ENCODE results near the gene LEMD1.

Gene LEMD1

DNA sequence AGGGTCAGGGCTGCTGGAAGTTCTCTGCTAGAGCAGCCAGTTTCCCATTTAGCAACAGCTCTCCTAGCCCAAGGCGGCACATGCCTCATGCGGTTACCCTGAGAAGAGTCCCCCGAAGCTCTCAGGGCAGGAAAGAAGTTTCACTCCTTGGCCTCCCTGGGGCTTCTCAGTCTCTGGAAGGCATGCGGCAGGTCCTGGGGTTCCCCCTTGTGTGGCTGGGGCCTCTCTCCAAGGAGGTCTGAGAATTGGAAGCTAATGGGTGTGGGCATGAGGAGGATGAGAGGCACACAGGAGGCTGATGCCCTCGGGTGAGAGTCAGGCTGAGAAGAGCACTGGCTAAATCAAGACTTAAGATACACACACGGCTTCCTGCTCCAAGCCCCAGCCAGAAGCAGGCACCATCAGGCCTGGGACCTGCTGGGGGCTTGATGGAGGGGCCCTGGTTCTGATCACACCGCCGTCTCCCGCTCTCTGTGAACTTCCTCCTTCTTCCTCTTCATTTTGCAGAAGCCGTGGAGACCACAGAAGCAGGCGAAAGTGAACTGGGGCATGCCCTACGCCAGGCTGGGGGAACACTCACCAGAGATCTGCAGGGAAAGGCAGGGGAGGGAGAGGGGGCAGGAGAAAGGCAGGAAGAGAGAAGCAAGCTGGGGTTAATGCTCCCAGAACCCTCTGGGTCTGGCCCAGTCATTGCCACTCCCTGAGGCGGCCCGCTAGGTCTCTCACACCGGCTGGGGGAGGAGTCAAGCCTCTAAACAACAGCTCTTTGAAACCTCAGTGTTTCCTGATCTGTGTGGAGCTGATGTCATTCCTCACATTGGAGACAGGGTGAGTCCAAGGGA is 18.8 kb upstream of the LEMD1 start:
- TF ChIP-seq, protein P1, sequence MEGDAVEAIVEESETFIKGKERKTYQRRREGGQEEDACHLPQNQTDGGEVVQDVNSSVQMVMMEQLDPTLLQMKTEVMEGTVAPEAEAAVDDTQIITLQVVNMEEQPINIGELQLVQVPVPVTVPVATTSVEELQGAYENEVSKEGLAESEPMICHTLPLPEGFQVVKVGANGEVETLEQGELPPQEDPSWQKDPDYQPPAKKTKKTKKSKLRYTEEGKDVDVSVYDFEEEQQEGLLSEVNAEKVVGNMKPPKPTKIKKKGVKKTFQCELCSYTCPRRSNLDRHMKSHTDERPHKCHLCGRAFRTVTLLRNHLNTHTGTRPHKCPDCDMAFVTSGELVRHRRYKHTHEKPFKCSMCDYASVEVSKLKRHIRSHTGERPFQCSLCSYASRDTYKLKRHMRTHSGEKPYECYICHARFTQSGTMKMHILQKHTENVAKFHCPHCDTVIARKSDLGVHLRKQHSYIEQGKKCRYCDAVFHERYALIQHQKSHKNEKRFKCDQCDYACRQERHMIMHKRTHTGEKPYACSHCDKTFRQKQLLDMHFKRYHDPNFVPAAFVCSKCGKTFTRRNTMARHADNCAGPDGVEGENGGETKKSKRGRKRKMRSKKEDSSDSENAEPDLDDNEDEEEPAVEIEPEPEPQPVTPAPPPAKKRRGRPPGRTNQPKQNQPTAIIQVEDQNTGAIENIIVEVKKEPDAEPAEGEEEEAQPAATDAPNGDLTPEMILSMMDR (conservative IDR thresholded peaks at IDR 0.05): no peak
- no peak overlapping the region for H3K27ac ChIP-seq

DNA sequence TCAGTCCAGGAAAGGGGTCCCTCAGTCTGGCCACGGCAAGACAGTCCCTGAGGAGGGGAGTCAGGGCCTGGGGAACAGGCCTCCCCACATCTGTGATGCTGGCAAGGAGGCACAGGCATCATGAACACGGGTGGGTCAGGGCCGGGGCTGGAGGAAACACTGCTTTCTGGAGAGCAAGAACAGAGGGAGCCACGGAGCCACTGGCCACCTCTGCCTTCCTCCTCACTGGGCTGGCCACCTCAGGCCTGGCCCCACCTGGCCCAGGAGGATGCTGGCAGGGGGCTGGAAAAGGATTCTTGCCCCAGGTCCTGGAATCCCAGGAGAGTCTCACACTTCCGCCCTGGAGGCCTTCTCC is 18.2 kb upstream of the LEMD1 start:
- H3K27ac ChIP-seq: no peak overlapping the region
- TF ChIP-seq, protein P1 (conservative IDR thresholded peaks at IDR 0.05): no peak

DNA sequence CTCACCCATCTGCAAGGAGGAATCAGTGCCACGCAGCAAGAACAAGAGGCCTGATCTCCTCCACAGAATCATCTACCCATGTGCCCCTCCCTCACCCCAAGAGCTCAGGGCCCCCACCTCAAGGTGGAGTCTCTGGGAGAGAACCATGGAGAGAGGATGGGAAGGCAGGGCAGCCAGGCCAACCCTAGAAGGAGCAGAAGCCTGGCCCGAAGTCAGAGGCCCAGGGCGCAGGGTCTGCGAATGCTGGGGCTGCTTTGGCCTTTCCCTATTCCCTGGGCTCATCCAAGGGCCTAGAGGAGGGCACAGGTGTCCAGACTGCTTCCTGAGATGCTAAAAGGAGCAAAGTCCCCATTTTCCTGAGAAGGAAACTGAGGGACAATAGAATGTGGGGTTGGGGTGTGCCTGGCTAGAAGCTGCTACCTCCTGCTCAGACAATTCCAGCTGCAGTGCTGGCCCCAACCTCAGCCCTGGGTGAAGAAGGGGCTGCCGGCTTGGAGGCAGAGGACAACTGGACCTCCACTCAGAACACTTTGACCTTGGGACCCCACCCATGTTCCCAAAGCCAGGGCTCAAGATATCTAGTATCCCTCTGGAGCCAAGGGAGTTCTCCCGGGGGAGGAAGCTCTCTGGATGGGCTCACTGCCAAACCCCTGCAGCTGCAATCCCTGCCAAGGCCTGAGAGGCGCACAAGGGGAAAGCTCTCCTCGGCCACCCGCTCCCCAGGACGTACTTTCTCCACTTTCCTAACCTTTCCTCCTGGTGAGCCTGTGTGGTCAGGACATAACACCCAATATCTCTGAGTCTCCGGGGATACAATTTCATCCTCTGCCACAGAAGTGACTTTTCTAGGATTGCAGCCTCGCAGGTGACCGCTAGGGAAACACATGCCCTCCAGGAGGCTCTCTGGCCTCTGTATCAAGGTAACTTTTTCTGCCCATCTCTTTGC is 16.6 kb upstream of the LEMD1 start:
- TF ChIP-seq, protein P1 (conservative IDR thresholded peaks at IDR 0.05): peak; percentile 66
- H3K27ac ChIP-seq: no peak overlapping the region

DNA sequence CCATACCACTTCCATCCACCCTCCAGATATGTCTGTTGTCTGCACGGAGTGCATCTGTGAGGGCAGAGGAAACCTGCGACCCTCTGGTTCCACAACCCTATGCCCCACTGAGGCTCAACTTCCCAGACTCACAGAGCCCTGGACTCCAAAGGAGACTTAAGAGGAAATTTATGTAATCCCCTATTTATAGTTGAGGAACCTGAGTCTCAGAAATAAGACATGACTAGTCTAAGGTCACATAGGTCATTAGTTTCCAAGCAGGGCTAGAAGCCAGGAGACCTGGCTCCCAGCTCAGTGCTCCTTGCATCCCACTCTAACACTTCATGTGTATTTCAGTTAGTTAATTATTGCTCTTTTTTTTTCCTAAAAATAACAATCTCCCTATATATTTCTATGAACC is 15.7 kb upstream of the LEMD1 start:
- TF ChIP-seq, protein P1 (conservative IDR thresholded peaks at IDR 0.05): no peak

DNA sequence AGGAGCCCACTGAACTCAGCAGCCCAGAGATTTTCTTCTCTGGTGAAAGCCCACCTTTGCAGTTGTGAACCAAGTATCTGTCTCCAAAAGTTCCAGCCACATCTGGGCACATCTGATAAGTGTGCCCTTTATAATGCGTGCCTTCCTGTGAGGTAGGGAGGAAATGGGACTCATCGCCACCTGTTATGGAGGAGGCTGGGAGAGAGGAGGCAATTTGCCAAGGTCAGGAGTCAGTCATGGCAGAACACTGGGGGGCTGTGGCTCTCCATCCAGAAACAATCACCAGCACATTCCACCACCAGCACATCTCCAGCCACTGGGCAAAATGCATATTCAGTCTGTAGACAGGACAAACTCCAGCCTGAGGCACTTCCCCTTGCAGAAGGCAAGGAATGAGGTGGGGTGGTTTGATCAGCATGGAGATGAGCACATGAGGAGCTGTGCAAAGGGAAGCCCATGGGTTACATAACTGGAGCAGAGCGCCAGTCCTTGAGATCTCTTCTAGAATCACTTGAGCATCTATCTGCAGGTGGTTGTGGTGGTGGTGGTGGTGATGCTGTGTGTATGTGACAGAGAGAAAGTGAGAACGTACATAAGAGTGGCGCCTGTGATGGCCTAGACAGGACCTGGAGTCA is 15.0 kb upstream of the LEMD1 start:
- no peak overlapping the region for H3K27ac ChIP-seq
- TF ChIP-seq, protein P1 (conservative IDR thresholded peaks at IDR 0.05): no peak

More for the DNA sequence above, 15.7 kb upstream of the LEMD1 start:
- no peak overlapping the region for H3K27ac ChIP-seq

DNA sequence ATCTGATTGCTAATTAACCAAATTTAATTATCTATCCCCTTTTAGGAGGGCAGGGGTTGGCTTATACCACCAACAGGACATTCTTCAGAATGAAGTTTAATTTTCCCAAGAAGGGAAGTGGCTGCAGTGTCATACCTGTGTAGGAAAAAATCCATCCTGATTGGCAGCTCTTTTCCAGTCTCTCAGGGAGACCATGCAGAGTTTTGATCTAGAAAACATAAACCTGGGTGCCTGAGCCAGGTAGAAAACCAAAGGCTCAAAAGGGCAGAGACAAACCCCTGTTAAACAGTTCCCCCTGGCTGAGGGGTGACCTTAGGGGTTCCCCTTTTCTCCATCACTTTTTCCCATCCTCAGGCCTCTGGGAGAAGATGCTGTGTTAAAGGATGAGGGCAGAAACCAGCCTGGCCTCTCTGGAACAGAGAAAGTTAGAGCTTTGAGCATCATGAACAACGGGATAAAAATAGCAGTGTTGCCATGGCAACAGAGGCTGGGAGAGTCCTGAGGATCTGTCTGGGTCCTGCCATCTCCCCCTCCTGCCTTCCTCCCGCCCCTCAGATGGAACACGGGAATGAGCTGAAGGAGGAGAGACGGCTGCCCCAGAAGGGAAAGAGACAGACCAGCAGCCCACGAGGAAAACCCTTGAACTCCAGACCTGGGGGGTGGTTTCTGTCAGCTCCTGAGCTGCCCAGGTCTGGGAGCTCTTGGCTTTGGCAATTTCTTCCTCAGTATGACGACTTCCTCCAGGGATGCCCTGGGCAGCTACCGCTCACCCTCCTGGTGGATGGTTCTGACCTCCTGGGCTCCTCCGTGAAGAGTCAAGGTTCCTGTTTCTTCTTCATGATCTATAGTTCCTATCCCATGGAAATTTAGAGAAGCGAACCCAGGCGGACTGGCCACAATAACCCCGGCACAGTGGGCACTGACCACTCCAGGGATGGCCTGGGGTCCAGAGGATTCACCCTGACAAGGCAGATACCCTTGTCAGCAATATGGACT is 14.0 kb upstream of the LEMD1 start:
- no peak overlapping the region for H3K27ac ChIP-seq
- TF ChIP-seq, protein P1 (conservative IDR thresholded peaks at IDR 0.05): no peak
